Measurements from ENCODE around the gene NHS.

- TF ChIP-seq MAX (IDR thresholded peaks at IDR 0.05) = no peak
- no peak for TF ChIP-seq CTCF (IDR thresholded peaks at IDR 0.05 in 2 of 3, conservative IDR thresholded peaks at IDR 0.05 in 1 of 3; ENCODE audit: borderline replicate concordance in 1 of 3, insufficient read depth in 1 of 3, low read depth in 2 of 3, low read length in 2 of 3)
- no peak for TF ChIP-seq POLR2AphosphoS5 (IDR thresholded peaks at IDR 0.05; ENCODE audit: low read depth, low read length)
- no peak for TF ChIP-seq POLR2A (IDR thresholded peaks at IDR 0.05; ENCODE audit: borderline replicate concordance, extremely low read depth, insufficient read depth, insufficient read length)
Measured at GRCh38 chrX:17662391-17662790, 287.4 kb downstream of the NHS start.
